Rectal smooth muscle tissue (tissue), 1 donor: ENCODE measurements around the gene STK24.

Source experiments
- H3K27ac ChIP-seq: one replicate; pipeline ENCODE4 v1.7.0; 2013; ENCODE audit warnings: low read depth, low read length, inconsistent platforms
- H3K27me3 ChIP-seq: one replicate; pipeline ENCODE4 v1.7.0; 2013; ENCODE audit warnings: low read length; ENCODE audit not compliant: control insufficient read depth, insufficient read depth
- H3K36me3 ChIP-seq: one replicate; pipeline ENCODE4 v1.7.0; 2013; ENCODE audit warnings: low read length; ENCODE audit not compliant: control insufficient read depth, insufficient read depth
- H3K4me1 ChIP-seq: one replicate; pipeline ENCODE4 v1.7.0; 2013; ENCODE audit warnings: low read length; ENCODE audit not compliant: control insufficient read depth, insufficient read depth
- H3K4me3 ChIP-seq: one replicate; pipeline ENCODE4 v1.7.0; 2013; ENCODE audit warnings: low read length
- H3K9ac ChIP-seq: one replicate; pipeline ENCODE4 v1.7.0; 2013; ENCODE audit warnings: low read length

The STK24 gene

DNA sequence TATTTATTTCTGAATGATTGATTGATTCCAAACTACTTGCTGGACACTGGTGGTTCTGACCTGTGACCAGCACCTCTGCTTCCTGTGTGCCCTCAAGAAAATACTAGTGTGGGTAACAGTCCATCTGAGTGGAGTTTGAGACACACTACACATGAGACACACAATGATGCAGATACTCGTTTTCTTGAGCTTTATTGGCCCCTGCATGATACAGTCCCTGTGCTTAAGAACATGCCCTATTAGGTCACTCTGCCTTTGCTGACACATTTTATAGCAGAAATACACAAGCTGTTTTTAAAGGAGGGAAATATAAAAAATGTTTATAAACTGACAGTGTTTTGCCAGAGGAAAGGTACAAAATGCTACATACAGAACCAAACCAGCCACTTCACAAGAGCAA, 126.9 kb downstream of the STK24 start:
- Histone ChIP-seq H3K4me1 (peaks cover 45% of the 10 kb centered on the region), H3K36me3 (no peaks in the 10 kb centered on the region)

DNA sequence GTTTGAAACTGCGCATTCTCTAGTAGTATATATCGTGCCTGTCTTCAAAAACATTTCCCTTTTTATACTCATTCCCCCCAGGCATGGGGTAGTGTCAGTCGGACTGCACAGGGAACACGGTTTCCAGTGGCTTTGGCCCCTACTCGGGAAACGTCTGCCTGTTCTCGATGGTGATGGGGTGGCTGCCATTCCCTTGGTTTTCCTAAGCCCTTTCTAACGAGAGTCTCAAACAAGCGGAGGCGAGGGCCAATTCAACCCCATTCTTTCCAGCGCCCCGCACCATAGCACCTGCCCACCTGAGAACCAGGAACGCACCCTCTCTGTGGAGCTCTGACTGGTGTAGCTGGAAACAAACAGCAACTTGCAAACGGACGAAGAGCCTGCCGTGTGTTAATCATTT, 127.6 kb downstream of the STK24 start:
- Histone ChIP-seq H3K27ac (peak overlapping the region; percentile 79), H3K9ac (no peak overlapping the region), H3K4me3 (no peak overlapping the region), H3K27me3 (no peaks in the 10 kb centered on the region), H3K4me1 (peaks cover 40% of the 10 kb centered on the region), H3K36me3 (no peaks in the 10 kb centered on the region)

More for the DNA sequence above, 126.9 kb downstream of the STK24 start:
- Histone ChIP-seq H3K27ac (peak overlapping the region; percentile 79), H3K27me3 (no peaks in the 10 kb centered on the region), H3K9ac (no peak overlapping the region), H3K4me3 (no peak overlapping the region)

DNA sequence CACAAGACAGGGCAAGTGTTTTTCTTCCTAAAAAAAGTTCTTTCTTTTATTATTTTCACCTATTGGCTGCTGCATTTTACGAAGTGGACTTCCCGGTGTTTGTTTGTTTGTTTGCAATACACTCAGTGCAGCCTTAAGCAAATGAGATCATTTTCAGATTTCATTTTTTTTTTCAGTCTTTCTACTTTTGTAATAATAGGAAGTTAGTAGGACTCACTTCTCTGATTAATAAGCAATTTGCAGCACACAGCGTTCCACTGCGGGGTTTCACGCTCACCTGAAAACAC, 128.3 kb downstream of the STK24 start:
- H3K27me3 ChIP-seq: no peaks in the 10 kb centered on the region
- peak overlapping the region; percentile 79 for H3K27ac ChIP-seq
- H3K4me1 ChIP-seq: peaks cover 40% of the 10 kb centered on the region
- H3K4me3 ChIP-seq: no peak overlapping the region
- H3K9ac ChIP-seq: no peak overlapping the region
- no peaks in the 10 kb centered on the region for H3K36me3 ChIP-seq

DNA sequence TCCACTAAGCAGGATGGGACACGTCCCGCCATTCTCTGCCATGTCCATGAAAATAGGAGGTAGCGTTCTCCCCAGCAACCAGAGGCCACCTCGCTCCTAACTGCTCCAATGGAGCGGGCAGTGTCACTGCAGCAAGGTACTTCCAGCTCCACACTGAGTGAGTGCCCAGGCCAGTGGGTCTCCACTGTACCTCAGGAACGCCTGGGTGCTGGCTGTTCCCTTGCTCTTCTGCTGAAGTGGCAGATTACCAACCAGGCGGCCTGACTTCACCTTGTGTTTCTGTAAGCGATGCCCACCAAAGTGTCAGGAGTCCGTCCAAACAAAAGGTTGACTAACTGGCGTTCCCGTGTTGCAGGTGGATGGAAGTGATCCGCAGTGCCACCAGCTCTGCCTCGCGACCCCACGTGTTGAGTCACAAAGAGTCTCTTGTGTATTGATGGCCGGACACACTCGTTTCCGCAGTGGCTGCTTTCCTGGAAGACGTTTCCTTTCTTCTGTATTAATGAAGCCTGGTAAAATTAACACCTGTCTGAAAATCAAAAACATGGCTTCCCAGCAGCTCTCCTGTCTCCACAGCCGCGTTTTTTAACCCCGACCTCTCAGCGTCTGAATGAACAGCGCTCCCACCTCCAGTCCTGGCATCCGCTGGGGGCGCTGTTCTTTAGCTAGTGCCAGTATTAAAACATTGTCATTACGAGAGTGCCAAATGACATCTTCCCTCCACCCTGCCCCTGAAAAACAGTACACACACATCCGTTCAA, 128.8 kb downstream of the STK24 start:
- H3K4me1 ChIP-seq: peaks cover 40% of the 10 kb centered on the region
- H3K27me3 ChIP-seq: no peaks in the 10 kb centered on the region
- no peak overlapping the region for H3K4me3 ChIP-seq
- no peak overlapping the region for H3K9ac ChIP-seq
- H3K27ac ChIP-seq: no peak overlapping the region
- no peaks in the 10 kb centered on the region for H3K36me3 ChIP-seq

DNA sequence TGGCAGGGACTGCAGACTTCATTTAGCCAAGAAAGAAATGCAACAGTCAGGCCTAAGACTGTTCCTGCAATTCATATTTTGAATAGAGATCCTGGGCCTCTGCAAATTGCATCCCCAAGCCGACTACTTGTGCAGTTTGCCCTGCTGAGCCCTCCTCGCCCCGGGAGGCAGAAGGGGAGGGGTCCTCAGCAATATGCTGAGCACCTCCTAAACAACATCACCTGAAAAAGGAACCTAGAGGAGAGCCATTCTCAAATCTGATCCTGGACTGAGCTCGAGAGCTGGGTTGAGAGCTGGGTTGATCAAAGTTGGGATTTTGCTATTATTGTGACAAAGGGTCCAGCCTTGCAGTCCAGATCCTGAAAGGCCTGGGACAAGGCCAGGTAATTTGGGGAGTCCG, 129.8 kb downstream of the STK24 start:
- Histone ChIP-seq H3K9ac (no peak overlapping the region), H3K27ac (no peak overlapping the region), H3K4me1 (peaks cover 37% of the 10 kb centered on the region)

DNA sequence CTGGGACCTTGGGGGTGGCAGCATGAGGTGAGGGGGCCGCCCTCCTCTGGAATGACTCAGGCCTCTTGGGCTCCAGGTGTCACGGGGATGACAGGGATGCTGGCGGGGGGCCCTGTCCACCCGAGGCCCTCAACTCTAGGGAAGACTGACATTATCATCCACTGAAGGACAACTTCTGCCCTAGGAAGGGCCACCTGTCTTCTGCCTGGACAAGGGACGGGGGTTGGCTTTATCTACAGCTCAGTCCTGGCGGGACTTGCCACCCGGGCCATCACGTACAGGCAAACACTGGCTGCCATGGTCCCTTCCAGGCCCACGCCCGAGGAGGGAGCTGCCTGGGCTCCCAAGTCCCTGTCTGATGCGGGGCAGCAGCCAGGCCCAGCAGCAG, 130.7 kb downstream of the STK24 start:
- Histone ChIP-seq H3K9ac (no peak overlapping the region), H3K27ac (peak overlapping the region; percentile 52), H3K36me3 (no peaks in the 10 kb centered on the region), H3K27me3 (no peaks in the 10 kb centered on the region), H3K4me3 (no peak overlapping the region), H3K4me1 (peaks cover 28% of the 10 kb centered on the region)

More for the DNA sequence above, 129.8 kb downstream of the STK24 start:
- Histone ChIP-seq H3K27me3 (no peaks in the 10 kb centered on the region), H3K4me3 (no peak overlapping the region), H3K36me3 (no peaks in the 10 kb centered on the region)

DNA sequence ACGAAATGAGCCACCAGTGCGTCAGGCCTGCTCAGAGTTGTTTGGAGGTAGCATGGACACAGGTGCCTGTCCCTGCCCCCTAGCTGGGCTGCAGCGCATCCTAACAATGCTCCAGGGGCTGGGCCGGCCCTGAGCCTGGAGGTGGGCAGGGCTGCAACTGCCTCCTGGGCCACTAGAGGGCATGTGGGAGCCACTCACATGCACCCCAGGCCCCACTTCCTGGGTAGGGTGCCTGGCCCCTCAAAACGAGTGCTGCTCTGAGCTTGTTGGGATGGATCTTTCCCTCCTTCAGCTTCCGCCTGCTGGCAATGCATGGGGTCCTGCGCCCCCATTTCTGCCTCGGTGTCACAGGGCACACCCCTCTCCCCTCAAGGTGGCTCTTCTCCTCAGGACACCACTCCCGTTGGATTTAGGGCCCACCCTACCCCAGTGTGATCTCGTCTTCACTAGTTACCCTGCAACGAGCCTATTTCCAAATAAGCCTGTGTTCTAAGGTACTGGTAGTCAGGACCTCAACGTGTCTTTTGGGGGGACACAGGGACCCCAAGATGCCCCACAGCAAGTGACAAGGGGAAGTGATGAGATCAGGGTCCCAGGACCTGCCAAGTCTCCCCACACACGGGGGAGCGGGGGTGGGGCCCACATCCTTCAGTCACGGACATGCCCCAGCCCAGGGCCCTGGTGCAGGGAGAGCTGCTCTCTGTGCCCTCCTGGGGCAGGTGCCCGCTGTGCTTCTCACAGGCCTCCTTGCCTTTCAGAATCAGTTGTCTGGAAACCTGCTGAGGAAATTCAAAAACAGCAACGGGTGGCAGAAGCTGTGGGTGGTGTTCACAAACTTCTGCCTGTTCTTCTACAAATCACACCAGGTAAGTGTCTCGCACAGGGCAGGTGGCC, 131.3 kb downstream of the STK24 start:
- peak overlapping the region; percentile 52 for H3K27ac ChIP-seq

DNA sequence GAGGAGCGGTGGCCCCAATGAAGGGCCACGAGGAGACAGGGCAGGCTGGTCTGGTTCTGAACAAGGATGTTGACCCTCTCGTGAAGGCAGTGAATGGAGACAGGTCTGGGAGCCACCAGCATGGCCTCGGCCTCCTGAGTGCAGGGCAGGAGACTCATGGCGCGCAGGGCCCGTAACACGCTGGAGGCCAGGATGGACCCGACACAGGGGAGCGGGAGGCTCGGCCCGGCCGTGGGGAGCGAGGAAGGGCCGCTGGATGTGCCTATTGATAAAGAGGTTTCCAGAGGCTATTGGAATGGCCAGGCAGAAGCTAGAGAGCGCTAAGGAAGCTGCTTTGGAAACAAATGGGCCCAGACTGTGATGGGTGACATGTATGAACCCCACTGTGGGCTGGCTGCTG, 132.5 kb downstream of the STK24 start:
- H3K36me3 ChIP-seq: no peaks in the 10 kb centered on the region
- peaks cover 10% of the 10 kb centered on the region for H3K4me1 ChIP-seq
- no peak overlapping the region for H3K27ac ChIP-seq
- no peak overlapping the region for H3K4me3 ChIP-seq
- H3K9ac ChIP-seq: no peak overlapping the region
- H3K27me3 ChIP-seq: no peaks in the 10 kb centered on the region

More for the DNA sequence above, 131.3 kb downstream of the STK24 start:
- no peaks in the 10 kb centered on the region for H3K36me3 ChIP-seq
- no peaks in the 10 kb centered on the region for H3K27me3 ChIP-seq
- H3K4me1 ChIP-seq: peaks cover 22% of the 10 kb centered on the region
- peak overlapping the region; percentile 39 for H3K4me3 ChIP-seq
- H3K9ac ChIP-seq: no peak overlapping the region

DNA sequence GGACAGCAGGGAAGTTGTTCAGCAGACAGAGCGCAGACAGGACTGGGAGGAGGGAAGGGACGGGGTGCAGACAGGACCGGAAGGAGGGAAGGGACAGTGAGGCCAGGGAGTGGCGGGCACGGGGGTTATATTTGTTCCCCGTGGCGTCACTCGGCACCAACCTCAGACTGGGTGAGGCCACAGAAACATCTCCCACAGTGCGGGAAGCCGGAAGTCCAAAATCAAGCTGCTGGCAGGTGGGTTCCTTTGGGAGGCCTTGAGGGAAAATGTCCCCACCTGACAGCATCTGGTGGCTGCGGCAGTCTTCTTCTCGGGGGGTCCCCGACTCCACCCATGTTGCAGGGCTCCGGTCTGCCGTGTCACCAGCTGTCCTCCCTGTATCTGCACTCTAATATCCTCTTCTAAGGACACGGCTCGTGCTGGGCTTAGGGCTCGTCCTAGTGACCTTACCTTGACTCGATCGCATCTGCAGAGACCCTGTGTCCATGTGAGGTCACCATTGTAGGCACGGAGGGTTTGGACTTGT, 133.0 kb downstream of the STK24 start:
- H3K9ac ChIP-seq: no peak overlapping the region

DNA sequence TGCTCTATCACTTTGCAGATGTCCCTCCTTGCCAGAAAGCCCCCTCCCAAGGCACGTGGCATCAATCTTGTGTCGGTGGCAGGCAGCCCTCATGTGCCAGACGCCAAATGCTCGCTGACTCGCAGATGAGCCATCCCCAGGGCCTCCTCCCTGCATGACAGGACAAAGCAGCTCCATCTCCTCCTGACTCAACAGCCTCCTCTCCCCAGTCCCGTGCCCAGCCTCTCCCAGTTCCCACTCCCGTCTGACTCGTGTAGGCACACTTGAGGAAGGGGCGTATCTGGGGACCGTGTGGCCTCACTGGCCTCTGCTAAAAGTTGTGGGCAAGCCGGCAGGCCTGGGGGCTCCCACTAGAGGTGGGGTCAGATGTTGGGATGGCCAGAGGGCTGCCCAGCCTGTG, 133.6 kb downstream of the STK24 start:
- Histone ChIP-seq H3K4me3 (no peak overlapping the region), H3K27ac (no peak overlapping the region), H3K9ac (no peak overlapping the region), H3K4me1 (peaks cover 3% of the 10 kb centered on the region), H3K27me3 (no peaks in the 10 kb centered on the region), H3K36me3 (no peaks in the 10 kb centered on the region)

More for the DNA sequence above, 133.0 kb downstream of the STK24 start:
- Histone ChIP-seq H3K4me1 (peaks cover 5% of the 10 kb centered on the region), H3K36me3 (no peaks in the 10 kb centered on the region), H3K27me3 (no peaks in the 10 kb centered on the region), H3K27ac (no peak overlapping the region), H3K4me3 (no peak overlapping the region)

DNA sequence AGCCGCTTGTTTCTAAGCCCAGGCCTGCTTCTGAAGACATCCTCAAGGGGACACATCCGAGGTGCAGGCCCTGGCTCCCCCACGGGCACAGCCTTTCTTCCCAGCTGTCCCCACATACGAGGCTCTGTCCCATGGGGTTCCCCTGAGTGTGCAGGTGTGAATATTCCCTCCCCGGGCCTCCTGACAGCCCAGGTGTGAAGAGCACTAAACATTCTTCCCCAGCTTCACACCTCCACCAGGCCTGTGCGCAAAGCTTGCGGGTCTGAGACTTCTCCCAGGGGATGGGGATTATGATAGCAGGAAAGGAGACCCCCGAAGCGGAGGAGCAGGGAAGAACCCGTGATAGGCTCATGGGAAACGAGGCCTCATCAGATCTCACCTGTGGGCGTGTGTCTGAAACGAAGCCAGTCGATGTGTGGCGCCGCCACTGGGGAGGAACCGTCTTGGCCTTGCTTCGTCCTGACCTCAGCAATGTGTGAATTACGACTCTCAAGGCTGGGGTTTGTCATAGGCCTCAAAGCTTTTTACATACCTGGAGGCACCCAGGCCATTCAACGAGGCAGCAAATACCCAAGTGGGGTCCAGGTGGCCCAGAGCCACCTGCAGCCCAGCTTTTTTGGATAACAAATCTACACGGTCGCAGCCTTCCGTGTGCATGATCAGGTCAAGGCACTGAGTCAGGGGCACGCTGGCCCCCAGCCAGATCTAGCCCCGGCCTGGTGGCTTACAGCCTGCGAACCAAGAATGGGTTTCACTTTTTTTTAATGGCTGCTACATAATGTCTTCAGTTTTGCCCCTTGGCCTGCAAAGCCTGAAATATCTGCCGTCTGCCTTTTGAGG, 134.3 kb downstream of the STK24 start:
- H3K36me3 ChIP-seq: no peaks in the 10 kb centered on the region
- H3K4me3 ChIP-seq: no peak overlapping the region
- H3K4me1 ChIP-seq: peaks cover 3% of the 10 kb centered on the region
- no peak overlapping the region for H3K9ac ChIP-seq
- no peaks in the 10 kb centered on the region for H3K27me3 ChIP-seq
- H3K27ac ChIP-seq: no peak overlapping the region
